H1 (cell line): ENCODE measurements around the gene STXBP4. TPM values are rescaled to one million over a fixed set of nuclear protein-coding genes. Genes with fewer than 3 reads are reported as not detected.
A peak's percentile ranks its signal among the peaks of the same experiment; 100 is the strongest.

ENCODE experiments used
- CBX5 ChIP-seq: fragments of 300-800, 300-1000 bp; sonication (generic); IDR thresholded peaks from 2 replicates; pipeline ENCODE4 v1.7.1; 2016; ENCODE audit warnings: antibody characterized with exemption, low read length, low read depth
- CEBPB ChIP-seq: IDR thresholded peaks from 2 replicates; pipeline ENCODE4 v1.6.1; 2012; ENCODE audit warnings: low read depth, low read length
- CHD1 ChIP-seq: IDR thresholded peaks from 2 replicates; pipeline ENCODE4 v1.6.1; 2012; ENCODE audit warnings: low read depth, low read length, improper control_type of control experiment
- FOSL1 ChIP-seq: IDR thresholded peaks from 2 replicates; pipeline ENCODE4 v1.6.1; 2011; ENCODE audit warnings: mild to moderate bottlenecking, low read depth, low read length, moderate library complexity; ENCODE audit not compliant: insufficient read depth
- HDAC2 ChIP-seq, 2 experiments: fragments of 300-600 bp in 1 of 2; sonication (generic) in 1 of 2; IDR thresholded peaks; 2 replicates each; pipeline ENCODE4 v1.6.1; 2011 to 2012; ENCODE audit warnings: low read depth in 2 of 2, low read length in 2 of 2, mild to moderate bottlenecking in 2 of 2, moderate library complexity in 2 of 2, borderline replicate concordance in 1 of 2, inconsistent platforms in 1 of 2
- HDAC6 ChIP-seq: IDR thresholded peaks from one replicate; pipeline ENCODE4 v1.7.1; 2012; ENCODE audit warnings: low read depth, mild to moderate bottlenecking, inconsistent platforms, low read length, moderate library complexity
- KDM1A ChIP-seq: fragments of 200-600, 300-600 bp; sonication (generic); IDR thresholded peaks from 2 replicates; pipeline ENCODE4 v1.7.1; 2016; ENCODE audit warnings: mild to moderate bottlenecking, low read length, borderline replicate concordance
- KDM5A ChIP-seq: fragments of 200-600 bp; IDR thresholded peaks from 2 replicates; pipeline ENCODE4 v1.7.1; 2012; ENCODE audit warnings: mild to moderate bottlenecking, low read length, inconsistent platforms, mixed read lengths
- POLR2A ChIP-seq, 2 experiments: IDR thresholded peaks; 1 replicate in 1 of 2; 2 replicates in 1 of 2; pipeline ENCODE4 v1.6.1; 2011; ENCODE audit warnings: low read depth in 2 of 2, low read length in 2 of 2, mild to moderate bottlenecking in 2 of 2; ENCODE audit errors: control extremely low read depth in 1 of 2
- POU5F1 ChIP-seq: IDR thresholded peaks from 2 replicates; pipeline ENCODE4 v1.6.1; 2011; ENCODE audit warnings: low read depth, mild to moderate bottlenecking, low read length, moderate library complexity
- RAD21 ChIP-seq, 2 experiments: IDR thresholded peaks in 1 of 2; conservative IDR thresholded peaks in 1 of 2; 2 replicates each; pipeline ENCODE4 v1.6.1; 2011; ENCODE audit warnings: low read depth in 2 of 2, low read length in 2 of 2, improper control_type of control experiment in 1 of 2, inconsistent platforms in 1 of 2, mild to moderate bottlenecking in 1 of 2, moderate library complexity in 1 of 2
- RFX5 ChIP-seq: IDR thresholded peaks from 2 replicates; pipeline ENCODE4 v1.6.1; 2011; ENCODE audit warnings: low read depth, low read length, improper control_type of control experiment, borderline replicate concordance
- RNF2 ChIP-seq: fragments of 200-900, 300-1000 bp; sonication (generic); IDR thresholded peaks from 2 replicates; pipeline ENCODE4 v1.7.1; 2016; ENCODE audit warnings: borderline replicate concordance, low read depth, mild to moderate bottlenecking, antibody characterized with exemption, low read length; ENCODE audit not compliant: poor library complexity, severe bottlenecking; ENCODE audit errors: missing control alignments
- RXRA ChIP-seq: IDR thresholded peaks from 2 replicates; pipeline ENCODE4 v1.6.1; 2011; ENCODE audit warnings: low read depth, mild to moderate bottlenecking, low read length, moderate library complexity; ENCODE audit not compliant: insufficient read depth
- SAP30 ChIP-seq: fragments of 300-600 bp; sonication (generic); IDR thresholded peaks from 2 replicates; pipeline ENCODE4 v1.7.1; 2012; ENCODE audit warnings: low read length, moderate library complexity, mild to moderate bottlenecking, inconsistent platforms; ENCODE audit not compliant: insufficient read depth, insufficient replicate concordance
- SIN3A ChIP-seq, 2 experiments: IDR thresholded peaks in 1 of 2; conservative IDR thresholded peaks in 1 of 2; 2 replicates each; pipeline ENCODE4 v1.6.1; 2011 to 2012; ENCODE audit warnings: low read length in 2 of 2, improper control_type of control experiment in 1 of 2, low read depth in 1 of 2, mild to moderate bottlenecking in 1 of 2
- SIRT6 ChIP-seq: IDR thresholded peaks from one replicate; pipeline ENCODE4 v1.7.1; 2012; ENCODE audit warnings: low read length, inconsistent platforms
- SP1 ChIP-seq: IDR thresholded peaks from 2 replicates; pipeline ENCODE4 v1.6.1; 2011; ENCODE audit warnings: low read depth, low read length
- SUZ12 ChIP-seq: fragments of 200-600 bp; sonication (generic); IDR thresholded peaks from 2 replicates; pipeline ENCODE4 v1.6.1; 2012; ENCODE audit warnings: mild to moderate bottlenecking, inconsistent platforms, low read length, moderate library complexity, mixed read lengths
- TEAD4 ChIP-seq: IDR thresholded peaks from 2 replicates; pipeline ENCODE4 v1.6.1; 2012; ENCODE audit warnings: low read depth, low read length, inconsistent platforms, mixed read lengths
- YY1 ChIP-seq: IDR thresholded peaks from 2 replicates; pipeline ENCODE4 v1.6.1; 2011; ENCODE audit warnings: low read depth, mild to moderate bottlenecking, low read length
- ZNF274 ChIP-seq: IDR thresholded peaks from 2 replicates; pipeline ENCODE4 v1.7.0; 2012; ENCODE audit warnings: low read length, borderline replicate concordance; ENCODE audit errors: extremely low read depth
- polyA plus RNA-seq, 7 experiments: library from polyadenylated mRNA; depleted of rRNA in 3 of 7; stranded (reverse) in 5 of 7; unstranded in 2 of 7; fragments of >200 nt in 5 of 7; fragments of 200-250 nt in 2 of 7; gene quantifications; 1 replicate in 5 of 7; 2 replicates in 1 of 7; 4 replicates in 1 of 7; pipeline versions ENCODE4 v1.2.1 to v1.2.3, GENCODE V29; 2011 to 2013; ENCODE audit warnings: missing spikeins in 2 of 7, mixed read lengths in 2 of 7
- total RNA-seq: library from RNA; stranded (reverse); fragmentation: NEBNext Ultra II Directional; extraction: Animal tissue kit (Norgen Biotek cat#: 25700); gene quantifications from 2 replicates; pipeline ENCODE4 v1.2.1, GENCODE V29; 2021

The STXBP4 gene
- total and polyA plus RNA-seq, 2 of the 8 experiments (the other 6 are each of a cell fraction or from before 2014, with no cell fraction given): 3.2 to 18.5 TPM

- TF ChIP-seq POU5F1 (no peak), SIN3A (conservative IDR thresholded peaks at IDR 0.05 in 1 of 2, IDR thresholded peaks at IDR 0.05 in 1 of 2; ENCODE audit: low read depth in 1 of 2, low read length in 2 of 2) (peak; percentile 82 to 84; a peak in 3 of 4 replicates), SAP30 (no peak), RFX5 (no peak), FOSL1 (no peak), RNF2 (no peak), SUZ12 (no peak), RAD21 (IDR thresholded peaks at IDR 0.05 in 1 of 2, conservative IDR thresholded peaks at IDR 0.05 in 1 of 2; ENCODE audit: low read depth in 2 of 2, low read length in 2 of 2) (no peak), ZNF274 (no peak), HDAC2 (IDR thresholded peaks at IDR 0.05; ENCODE audit: borderline replicate concordance in 1 of 2, low read depth in 2 of 2, low read length in 2 of 2) (no peak), KDM5A (0 out of 2 replicates have a peak, but pooled peaks have one; percentile 22), YY1 (no peak), CHD1 (no peak), SIRT6 (no peak), HDAC6 (no peak), POLR2A (IDR thresholded peaks at IDR 0.05; ENCODE audit: control extremely low read depth in 1 of 2, low read depth in 2 of 2, low read length in 2 of 2) (peak; percentile 94 to 98), KDM1A (no peak), TEAD4 (no peak), CBX5 (no peak), CEBPB (no peak), SP1 (no peak), RXRA (no peak)
- TF ChIP-seq, all 59 proteins: peak for 16
Observed at GRCh38 chr17:54968262-54968987, at the start of gene STXBP4, which contains the start of gene COX11 (continued).
